ENCODE measurements around the gene BICDL1.

Gene BICDL1

DNA sequence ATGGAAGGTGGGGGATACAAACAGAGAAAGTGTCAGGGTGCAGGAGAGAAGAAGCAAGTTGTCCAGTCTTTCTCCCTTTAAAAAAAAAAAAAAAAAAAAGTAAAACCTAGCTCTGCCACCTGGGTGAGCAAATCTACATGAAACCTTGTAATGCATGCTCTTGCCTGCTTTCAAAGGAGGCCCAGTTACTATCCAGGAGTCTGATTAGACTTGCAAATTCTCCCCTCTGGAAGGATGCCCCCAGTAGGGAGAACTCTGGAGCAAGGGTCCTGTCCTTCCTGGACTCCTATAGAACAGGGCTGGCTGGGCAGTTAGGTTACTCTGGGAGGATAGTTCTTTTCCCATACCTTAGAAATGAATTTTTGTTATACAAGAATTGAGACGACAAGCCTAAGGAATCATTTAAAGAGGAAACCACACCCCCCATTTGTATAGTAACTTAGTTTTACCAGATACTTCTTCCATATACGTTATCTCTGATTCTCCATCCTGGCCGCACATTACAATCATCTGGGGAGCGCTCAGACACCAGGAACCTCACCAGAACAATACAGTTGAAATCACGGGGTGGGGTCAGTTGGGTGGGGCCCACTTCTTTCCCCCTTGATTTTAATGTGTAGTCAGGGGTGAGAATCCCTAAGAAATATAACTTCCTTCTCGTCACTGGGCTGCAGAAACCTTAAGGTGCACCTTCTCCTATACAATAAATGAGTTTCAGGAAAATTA lies 97.0 kb downstream of the BICDL1 start:
- no peak for ATAC-seq

DNA sequence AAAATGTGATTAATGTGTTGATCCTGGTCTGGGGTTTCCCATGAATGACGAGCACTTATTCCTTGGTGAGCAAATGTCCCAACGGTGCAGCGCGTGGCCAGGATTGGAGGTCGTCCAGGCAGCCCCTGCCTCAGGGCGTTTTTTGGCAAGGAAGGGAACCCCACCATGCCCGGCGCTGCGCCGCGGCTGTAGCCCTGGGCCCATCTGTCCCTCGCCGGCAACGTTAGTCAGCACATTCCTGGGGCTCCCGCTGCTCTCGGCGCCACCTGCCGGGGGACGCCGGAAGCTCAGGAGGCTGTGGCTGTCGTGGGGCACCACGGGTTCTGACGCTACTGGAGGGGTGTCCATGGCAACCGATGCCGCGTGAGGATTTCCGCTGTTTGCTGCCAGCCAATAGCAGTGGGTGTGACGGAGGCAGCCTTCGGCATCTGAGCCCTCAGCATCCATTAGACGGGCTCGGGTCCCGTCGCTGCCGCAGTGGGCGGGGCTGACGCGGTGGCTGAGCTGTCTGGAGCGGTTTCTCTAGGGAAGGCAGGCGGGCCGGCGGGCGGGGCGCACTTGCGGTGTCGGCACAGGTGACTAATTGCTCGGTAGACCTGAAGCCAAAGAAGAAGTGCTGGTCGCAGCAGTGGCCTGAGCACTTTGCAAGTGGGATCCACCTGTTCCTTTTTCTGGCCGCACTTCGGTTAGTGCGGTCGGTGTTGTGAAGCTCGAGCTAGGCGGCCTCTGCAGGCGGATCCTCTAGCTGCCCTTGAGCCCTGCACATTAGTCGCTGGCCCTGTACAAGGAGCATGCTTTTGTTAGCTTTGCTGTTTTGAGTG lies 98.0 kb downstream of the BICDL1 start:
- peak; percentile 96 to 97 for ATAC-seq

DNA sequence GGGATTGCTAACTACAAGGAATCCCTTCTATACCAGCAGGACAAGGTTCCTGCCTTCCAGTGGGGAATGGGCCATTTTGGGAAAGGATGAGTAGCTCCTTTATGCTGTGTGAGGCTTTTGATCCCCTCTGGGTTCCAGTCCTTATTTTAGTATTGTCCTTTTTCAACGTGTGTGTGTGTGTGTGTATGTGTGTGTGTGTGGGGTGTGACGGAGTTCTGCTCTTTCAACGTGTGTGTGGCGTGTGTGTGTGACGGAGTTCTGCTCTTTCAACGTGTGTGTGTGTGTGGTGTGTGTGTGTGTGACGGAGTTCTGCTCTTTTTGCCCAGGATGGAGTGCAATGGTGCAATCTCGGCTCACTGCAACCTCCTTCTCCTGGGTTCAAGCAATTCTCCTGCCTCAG lies 100.1 kb downstream of the BICDL1 start:
- ATAC-seq = no peak

DNA sequence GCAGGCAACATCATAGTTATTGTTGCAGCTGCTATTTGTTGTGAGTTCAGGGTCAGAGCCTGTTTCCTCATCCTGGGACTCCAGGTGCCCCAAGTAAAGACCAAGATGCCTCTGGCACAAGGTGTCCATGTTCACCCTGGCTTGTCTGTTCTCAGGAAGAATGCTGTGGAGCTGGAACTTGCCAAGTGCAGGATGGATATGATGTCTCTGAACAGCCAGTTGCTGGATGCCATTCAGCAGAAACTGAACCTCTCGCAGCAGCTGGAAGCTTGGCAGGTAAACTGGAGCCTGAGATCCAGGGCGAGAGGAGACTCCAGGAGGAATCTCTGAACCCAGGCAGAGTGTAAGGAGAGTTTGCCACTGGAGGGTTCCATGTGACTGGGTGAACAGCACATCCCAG lies 100.8 kb downstream of the BICDL1 start:
- ATAC-seq = no peak

DNA sequence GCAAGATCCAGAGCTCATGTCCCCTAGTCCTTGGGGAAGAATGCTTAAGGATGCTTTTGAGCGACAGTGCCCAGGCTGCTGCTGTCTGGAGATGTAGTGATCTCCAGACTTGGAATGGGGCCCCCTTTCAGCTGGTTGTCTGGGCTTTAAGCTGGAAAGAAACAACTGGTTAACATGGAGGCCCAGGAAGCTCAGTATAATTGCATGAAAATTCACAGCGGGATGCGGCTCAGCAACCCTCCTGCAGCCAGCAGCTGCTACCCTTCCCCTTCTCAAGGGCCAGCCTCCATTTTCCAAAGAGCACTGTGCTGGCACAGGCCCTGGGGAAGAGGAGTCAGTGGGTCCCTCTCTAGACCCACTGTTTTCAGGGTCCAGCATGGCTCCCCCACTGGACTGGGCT lies 101.2 kb downstream of the BICDL1 start:
- ATAC-seq = no peak

DNA sequence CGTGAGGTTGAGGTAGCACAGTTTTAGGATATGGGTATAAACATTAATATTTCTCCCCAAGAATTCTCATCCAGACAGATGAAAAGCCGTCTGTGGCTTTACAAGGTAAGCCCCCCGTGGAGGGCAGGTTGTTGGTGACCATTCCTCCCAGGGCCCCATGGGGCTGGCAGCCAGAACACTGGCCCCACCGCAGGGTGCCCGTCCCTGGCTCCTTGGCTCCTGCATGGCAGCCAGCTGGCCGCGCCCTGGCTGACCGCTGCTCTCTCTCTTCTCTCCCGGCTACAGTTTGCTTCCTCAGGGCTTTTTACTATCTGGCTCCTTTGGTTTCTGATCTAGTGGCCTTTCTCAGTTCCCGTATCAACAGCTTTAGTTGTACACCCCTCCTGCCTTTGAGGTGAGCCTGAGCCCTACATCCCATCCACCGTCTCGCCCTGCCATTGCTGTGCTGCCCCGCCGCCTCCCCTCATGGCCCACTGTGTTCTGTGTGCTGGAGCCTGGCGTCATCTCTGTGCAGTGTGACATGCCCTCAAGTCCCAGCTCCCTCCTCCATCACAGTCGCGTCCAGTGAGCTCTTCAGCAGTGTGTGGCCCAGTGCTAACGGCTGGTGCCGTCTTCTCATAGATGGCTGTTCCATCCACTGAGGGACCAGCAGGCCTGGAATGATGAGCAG lies 101.7 kb downstream of the BICDL1 start:
- ATAC-seq = no peak

DNA sequence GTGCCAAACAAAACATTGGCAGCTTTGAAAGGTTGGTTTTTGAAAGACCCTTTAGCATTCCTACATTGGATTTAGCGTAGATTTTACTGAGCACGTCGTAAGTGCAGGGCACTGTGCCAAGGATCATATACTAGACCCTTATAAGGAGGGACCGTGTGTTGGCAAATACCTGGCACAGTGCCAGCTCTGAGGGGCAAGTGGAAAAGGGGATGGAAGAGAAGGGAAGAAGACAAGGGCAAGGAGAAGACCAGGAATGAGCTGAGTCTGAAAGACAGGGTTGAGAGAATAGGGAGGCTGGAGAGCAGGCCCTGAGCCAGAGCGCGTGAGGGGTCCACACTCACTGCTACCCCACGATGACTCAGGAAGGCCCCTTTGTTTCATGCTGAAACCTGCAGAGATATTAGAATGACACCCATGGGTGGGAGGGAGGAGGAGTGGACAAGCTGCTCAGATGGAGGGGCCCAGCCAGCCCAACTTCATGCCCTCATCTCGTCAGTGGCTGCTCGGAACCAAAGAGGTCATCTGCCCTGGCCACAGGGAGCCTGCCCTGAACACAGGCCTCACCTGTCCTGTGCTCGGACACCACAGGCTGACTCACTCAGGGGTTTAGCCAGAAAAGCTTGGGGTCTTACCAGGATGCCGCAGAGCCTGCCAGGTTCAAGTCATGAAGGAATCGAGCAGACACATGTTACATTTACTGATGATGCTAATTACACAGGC lies 102.5 kb downstream of the BICDL1 start:
- ATAC-seq = no peak

DNA sequence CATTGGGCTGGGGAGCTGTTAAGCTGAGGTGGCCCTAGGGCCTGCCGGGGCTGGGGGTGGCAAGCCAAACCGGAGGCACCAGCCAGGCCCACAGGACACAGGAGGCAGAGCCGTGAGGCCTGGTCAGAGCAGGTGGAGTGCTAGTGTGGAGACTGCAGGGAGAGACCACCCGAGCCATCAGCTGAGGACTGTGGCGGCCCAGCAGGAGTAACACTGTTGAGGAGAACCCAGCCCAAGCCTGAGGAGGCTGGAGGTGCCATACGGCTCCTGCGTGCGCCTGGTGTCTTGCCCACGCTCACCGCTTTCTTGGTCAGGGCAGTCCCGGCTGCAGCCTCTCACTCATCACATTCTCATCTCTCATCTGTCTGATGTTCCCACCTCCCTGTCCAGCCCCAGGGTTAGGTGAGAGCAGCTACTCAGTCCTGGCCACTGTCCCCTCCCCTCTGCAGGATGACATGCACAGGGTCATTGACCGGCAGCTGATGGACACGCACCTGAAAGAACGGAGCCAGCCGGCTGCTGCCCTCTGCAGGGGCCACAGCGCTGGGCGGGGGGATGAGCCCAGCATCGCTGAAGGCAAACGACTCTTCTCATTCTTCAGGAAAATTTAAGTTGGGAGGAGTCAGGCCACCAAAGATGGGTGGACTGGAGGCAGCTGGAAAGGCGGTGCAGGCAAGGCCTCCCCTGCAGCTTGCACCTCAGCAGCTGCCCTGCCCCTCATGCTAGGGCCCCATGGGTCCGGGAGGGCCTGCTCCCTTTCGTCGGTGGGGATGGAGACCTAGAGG lies 103.7 kb downstream of the BICDL1 start:
- ATAC-seq = no peak

DNA sequence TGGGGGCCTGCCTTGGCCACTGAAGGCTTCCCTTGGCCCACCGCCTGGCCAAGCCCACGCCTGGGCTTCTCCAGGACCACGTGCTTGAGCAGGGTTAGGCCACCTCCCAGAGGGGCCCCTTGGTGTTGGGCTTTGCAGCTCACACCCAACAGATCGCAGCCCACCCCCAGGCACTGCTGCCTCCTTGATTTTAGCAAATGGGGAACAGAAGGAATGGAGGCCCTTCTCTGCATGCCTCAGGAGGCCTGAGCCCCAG lies 104.2 kb downstream of the BICDL1 start:
- no peak for ATAC-seq

DNA sequence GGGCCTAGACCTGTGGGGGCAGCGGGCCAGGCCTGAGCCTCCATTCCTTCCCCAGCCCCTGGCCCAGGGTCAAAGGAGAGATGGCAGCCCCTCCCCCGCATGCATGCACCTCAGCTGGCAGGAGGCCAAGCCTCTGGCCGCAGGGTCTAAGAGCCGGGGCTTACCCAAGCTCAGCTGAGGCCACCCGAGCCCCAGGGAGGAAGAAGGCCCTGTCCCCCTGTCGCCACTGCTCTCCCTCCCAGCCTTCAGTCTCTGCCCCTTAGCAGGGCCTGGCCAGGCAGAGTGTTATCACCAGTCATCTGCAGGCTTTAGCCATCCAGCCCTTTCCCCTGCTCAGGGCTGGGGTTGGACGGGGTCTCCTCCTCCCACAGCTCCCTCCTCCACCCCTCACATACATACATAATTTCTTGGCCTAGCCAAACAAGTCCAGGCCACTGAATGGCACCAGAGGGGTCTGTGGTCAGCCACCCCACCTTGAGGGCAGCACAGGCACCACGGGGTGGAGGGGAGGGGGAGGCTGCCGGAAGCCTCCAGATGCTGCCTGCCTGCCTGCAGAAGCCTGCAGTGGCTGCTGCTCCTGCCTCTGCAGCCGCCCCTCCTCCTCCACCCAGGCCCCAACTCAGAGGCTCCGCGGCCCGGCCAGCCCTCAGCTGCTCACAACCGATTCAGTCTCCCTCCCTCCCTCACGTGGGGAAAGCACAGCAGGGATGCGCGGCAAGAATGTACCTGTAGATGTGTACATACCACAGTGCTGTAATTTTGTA lies 104.7 kb downstream of the BICDL1 start:
- no peak for ATAC-seq

DNA sequence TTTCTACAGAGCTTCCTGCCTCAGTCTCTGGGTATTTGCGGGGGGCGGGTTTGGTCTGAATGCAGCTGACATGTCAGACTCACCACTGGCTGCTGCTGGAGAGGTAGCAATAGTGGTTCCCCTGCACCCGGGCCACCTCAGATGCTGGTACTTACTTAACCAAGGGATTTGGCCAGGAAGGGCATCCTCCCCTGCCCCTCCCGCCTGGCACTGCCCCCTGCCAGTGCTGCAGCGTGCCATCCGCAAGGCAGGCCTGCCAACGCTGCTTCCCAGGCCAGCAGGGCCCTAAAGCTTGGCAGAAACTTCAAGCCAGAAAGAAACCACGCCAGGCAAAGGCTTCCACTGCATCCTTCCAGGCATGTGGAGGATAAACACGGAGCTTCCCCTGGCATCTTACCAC lies 105.4 kb downstream of the BICDL1 start:
- no peak for ATAC-seq

DNA sequence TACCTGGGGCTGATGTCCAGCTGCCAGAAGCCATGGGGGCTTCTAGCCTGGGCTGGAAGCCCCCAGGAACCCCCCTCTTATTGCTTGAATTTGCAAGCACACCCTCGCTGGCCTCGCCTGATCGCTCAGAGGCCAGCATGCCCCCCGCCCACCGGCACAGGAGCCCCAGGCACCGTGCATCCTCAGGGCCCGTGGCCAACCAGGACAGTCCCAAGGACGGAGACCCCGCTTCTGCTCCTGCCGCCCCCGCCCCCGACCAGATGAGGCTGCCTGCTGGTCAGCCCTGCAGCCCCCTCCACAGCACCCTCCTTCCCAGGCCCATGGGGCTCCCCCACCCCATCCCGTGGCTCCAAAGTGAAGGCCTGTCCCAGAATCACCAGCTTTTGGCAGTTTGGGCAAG lies 106.3 kb downstream of the BICDL1 start:
- ATAC-seq = no peak

DNA sequence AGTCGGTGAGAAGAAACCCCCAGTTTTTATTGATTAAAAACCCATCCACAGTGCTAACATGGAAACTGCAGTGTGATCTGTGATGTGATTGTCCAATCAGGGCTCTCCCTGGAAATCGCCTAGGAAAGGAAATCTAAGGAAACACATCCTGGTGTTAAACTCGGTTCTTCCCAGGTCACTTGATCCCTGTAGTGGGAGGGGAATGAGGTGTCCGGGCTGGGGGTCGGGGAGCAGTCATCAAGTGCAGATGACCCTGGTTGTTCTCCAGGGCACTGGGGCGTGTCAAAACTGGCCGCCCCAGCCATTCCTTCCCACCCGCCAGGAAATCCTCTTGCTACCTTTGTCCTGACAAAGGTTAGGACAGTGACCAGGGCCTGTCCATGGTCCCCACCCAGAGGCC lies 106.7 kb downstream of the BICDL1 start:
- ATAC-seq = no peak

DNA sequence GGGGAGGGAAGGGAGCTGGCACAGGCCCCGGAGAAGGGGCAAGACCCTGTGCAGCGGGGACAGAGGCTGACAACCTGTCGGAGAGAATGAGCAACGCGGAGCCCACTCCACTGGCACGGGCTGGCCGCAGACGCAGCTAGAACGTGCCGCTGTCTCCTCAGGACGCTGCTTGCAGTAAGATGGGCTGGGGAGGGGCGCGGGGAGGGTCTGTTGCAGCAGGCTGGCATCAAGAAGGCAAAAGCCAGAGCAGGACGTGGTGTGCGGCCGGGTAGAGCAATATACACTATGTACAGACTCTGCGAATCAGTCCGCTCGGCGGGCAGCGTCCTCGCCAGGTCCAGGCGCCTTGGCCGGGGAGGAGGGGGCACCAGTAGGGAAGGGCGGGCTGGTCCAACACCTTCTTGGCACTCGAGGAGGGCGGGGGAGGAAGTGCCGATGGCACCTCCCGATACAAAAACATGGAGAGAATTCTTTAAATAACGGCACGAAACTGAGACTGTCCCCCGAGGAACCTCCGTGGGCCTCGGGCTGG lies 107.7 kb downstream of the BICDL1 start:
- ATAC-seq = no peak

DNA sequence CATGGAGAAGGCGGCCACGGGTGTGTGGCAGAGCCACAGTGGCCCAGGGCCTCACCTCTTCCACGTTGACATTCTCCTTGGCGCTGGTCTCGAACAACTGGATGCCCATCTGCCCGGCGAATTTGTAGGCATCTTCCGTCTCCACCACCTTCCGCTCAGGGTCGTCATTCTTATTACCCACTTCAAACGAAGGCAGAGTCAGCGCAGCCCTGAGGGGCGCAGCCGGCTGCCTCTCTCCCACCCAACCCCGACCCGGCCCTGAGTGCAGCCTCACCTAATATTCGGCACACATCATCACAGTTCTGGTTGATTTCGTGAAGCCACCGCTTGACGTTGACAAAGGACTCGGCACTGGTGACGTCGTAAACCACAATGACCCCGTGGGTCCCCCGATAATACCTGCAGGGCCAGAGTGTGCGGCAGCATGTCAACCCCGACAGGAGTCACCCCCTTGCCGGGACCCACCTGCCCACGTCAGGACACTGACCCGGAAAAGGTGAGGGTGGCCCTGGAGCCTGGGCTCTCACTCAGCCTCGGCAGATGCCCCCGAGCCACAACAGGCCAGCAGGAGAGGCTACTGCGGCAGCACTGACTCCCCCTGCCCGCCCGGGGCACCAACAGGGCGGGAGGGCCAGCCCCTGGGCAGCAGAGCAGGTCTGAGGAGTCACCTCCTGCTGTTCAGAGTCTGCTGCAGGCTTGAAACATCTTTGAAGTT lies 109.9 kb downstream of the BICDL1 start:
- ATAC-seq = no peak

DNA sequence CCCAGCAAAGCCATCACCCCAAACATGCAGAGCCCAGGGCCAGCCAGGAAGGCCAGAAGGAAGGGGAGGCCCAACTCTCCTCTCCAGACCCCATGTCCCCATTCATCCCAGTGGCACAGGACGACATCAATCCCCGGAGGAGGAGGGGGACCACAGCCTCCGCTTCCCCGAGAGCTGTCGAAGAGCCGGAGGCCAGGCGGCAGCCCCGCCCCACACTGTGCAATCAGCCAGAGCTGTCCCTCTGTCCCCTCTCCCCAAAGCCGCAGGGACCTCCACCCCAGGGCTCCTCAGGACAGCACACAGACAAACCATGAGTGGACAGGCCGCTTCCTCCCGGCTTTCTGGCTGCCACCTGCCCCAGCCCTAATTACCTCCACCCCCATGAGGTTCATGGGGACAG lies 110.7 kb downstream of the BICDL1 start:
- ATAC-seq = no peak

DNA sequence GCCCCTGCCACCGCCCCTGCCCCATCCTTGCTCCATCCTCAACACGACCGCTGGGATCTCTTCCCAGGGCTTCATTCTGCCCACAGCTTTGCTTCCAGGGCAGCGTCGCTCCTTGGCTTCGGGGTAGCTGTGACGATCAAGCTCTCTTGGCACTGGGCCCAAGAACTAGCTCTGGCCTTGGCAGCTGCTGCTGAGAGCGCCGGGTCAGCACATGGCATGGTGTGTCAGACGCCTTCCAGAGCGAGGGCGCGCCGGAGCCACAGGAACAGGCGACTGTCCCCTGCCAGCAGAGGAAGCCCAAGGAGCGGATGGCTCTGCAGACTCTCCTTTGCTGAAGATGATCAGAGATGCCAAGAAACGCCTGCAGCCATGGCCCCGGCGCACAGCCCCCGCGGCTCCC lies 111.6 kb downstream of the BICDL1 start:
- no peak for ATAC-seq

DNA sequence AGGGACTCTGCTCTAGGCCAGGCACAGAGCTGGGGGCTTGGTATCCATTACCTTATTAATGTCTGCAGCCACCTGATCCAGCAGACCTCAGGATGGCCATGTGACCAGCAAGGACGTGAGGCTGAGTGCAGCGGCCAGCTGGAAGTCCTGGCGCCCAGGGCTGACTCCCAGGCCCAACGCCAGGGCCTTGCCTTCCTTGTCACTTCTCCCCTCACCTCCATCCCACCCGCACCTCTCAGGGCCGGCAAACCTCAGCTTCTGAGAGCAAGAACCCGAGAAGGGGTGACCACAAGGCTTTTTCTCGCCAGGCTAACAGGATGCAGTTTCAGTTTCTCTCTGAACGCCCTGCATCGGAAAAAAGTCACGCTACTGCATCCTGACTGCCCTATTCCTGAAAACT lies 112.1 kb downstream of the BICDL1 start:
- no peak for ATAC-seq

DNA sequence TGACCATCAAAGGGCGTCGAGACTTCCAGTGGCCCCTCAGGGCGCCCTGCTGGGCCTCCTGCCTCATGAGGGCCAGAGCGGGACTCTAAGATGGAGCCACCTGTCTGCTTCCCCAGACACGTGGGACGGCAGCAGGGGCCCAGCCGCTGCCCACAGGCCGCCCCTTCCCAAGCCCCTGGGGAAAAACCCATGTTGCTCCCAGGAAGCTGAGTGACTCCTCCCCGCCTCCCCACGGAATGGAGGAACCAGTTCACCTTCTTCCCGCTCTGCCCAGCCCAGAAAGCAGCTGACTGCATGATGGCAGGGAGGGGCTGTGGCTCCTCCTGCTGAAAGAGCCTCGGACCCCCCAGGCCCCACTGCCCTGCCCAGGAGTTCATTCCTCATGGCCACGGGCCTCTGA lies 112.6 kb downstream of the BICDL1 start:
- no peak for ATAC-seq

DNA sequence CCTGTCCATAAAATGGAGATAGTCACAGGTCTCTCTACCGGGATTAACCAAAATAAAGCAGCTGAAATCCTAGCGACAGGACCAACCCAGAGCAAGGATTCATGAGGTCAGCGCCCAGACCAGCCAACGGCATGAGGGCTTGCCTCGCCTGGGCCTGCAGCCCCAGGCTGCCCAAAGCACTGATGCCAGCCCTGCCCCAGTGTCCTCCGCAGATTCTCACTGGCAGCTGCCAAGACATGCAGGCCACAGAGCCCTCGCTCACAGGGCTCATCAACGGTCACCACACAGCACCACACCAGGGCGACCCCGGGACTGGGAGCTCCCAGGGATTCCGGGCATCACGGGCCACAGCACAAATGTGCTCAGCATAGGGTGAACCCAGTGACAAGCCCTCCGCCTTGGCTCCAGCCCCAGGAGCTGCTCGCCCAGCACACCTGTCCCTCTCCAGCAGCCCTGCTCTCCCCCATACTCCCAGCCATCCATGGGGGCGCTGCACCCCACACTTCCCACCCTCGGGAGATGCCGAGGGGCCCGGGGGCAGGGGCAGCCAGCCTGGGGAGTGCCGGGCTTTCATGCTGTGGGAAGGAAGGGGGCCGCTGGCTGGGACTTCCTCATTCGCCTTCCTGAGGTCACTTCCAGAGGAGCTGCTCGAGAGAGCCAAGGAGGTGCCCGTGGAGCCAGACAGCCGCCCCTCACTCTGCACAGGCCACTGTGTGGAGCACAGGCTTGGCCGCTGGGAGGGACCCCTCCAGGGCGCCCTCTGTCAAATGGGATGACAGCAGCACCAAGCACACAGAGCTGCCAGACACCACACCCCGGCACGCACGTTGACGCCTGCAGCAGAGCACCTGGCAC lies 113.4 kb downstream of the BICDL1 start:
- no peak for ATAC-seq

All from activated CD4-positive, CD25-positive, alpha-beta regulatory T cell treated with anti-CD3 and anti-CD28 coated beads, Interleukin-2, amount 50 U/mL, for 24 hours (primary cell).